IMR-90 (cell line): ENCODE results near the gene OSBP2. TPM values are rescaled to one million over a fixed set of nuclear protein-coding genes. Genes with fewer than 3 reads are reported as not detected.

ENCODE experiments used
- microRNA-seq, 2 experiments: library from miRNA; stranded (forward) in 1 of 2; unstranded in 1 of 2; fragments of 10-50 nt in 1 of 2; fragments of <30 nt in 1 of 2; gene quantifications in 1 of 2; microRNA quantifications in 1 of 2; one replicate each; pipeline versions ENCODE3 to v1.1.0; 2013 to 2020; ENCODE audit not compliant: insufficient read depth in 1 of 2, insufficient read length in 1 of 2, unreplicated experiment in 1 of 2
- polyA plus RNA-seq, 3 experiments: library from polyadenylated mRNA; depleted of rRNA; stranded (reverse); fragments of >200 nt; gene quantifications; 2 replicates each; pipeline ENCODE4 v1.2.3, GENCODE V29; 2012; ENCODE audit warnings: low replicate concordance in 1 of 3
- small RNA-seq, 5 experiments: library from RNA; depleted of rRNA; stranded (forward); fragments of <200 nt; gene quantifications; one replicate each; pipeline ENCODE3, GENCODE V24; 2012
- total RNA-seq: library from RNA; depleted of rRNA; stranded (reverse); fragments of >200 nt; gene quantifications from 2 replicates; pipeline ENCODE4 v1.2.3, GENCODE V29; 2012; rRNA removed

OSBP2 gene
- total and polyA plus RNA-seq, 2 of the 4 experiments (the other 2 are of a cell fraction) = 1.8 to 2.2 TPM

Small RNAs within 50 kb of the gene (microRNA-seq; reads per million reads assigned to microRNA genes)
- 11.0 to 25.8 reads per million in 2 experiments for gene MIR3200

Small RNAs within 50 kb of the gene (small RNA-seq; reads per million reads assigned to genes)
- 0.35 to 16.5 (median 13.9) reads per million in 5 experiments for gene MIR3200

Other genes starting within 250 kb of the OSBP2 start
- not detected in 2 replicates for gene SEC14L3, start 222.9 kb upstream of the OSBP2 start, total RNA-seq
- gene SEC14L3, start 222.9 kb upstream of the OSBP2 start, polyA plus RNA-seq (2012; rRNA removed) = not detected in 2 replicates
- gene SEC14L4, start 189.2 kb upstream of the OSBP2 start, total RNA-seq = not detected in 2 replicates
- not detected in 2 replicates for gene SEC14L4, start 189.2 kb upstream of the OSBP2 start, polyA plus RNA-seq (2012; rRNA removed)
- not detected in 2 replicates for gene SEC14L6, start 148.1 kb upstream of the OSBP2 start, total RNA-seq
- 0.09 TPM in 1 of 2 replicates, not detected in the other for gene SEC14L6, start 148.1 kb upstream of the OSBP2 start, polyA plus RNA-seq (2012; rRNA removed)
- not detected in 2 replicates for gene GAL3ST1, start 120.2 kb upstream of the OSBP2 start, total RNA-seq
- gene GAL3ST1, start 120.2 kb upstream of the OSBP2 start, polyA plus RNA-seq (2012; rRNA removed) = not detected in 2 replicates
- 118 and 142 TPM in 2 replicates for gene PES1, start 103.0 kb upstream of the OSBP2 start, total RNA-seq
- gene PES1, start 103.0 kb upstream of the OSBP2 start, polyA plus RNA-seq (2012; rRNA removed) = 113 and 120 TPM in 2 replicates
- 0.56 and 1.3 TPM in 2 replicates for gene TCN2, start 87.7 kb upstream of the OSBP2 start, total RNA-seq
- 3.6 and 4.0 TPM in 2 replicates for gene TCN2, start 87.7 kb upstream of the OSBP2 start, polyA plus RNA-seq (2012; rRNA removed)
- 6.8 and 6.9 TPM in 2 replicates for gene SLC35E4, start 59.1 kb upstream of the OSBP2 start, total RNA-seq
- gene SLC35E4, start 59.1 kb upstream of the OSBP2 start, polyA plus RNA-seq (2012; rRNA removed) = 5.7 and 7.8 TPM in 2 replicates
- 12.2 and 14.9 TPM in 2 replicates for gene DUSP18, start 27.0 kb upstream of the OSBP2 start, total RNA-seq
- gene DUSP18, start 27.0 kb upstream of the OSBP2 start, polyA plus RNA-seq (2012; rRNA removed) = 14.3 and 14.9 TPM in 2 replicates